ENCODE measurements around the gene ST8SIA2.
A peak's percentile ranks its signal among the peaks of the same experiment; 100 is the strongest.

The ST8SIA2 gene, protein sequence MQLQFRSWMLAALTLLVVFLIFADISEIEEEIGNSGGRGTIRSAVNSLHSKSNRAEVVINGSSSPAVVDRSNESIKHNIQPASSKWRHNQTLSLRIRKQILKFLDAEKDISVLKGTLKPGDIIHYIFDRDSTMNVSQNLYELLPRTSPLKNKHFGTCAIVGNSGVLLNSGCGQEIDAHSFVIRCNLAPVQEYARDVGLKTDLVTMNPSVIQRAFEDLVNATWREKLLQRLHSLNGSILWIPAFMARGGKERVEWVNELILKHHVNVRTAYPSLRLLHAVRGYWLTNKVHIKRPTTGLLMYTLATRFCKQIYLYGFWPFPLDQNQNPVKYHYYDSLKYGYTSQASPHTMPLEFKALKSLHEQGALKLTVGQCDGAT

DNA sequence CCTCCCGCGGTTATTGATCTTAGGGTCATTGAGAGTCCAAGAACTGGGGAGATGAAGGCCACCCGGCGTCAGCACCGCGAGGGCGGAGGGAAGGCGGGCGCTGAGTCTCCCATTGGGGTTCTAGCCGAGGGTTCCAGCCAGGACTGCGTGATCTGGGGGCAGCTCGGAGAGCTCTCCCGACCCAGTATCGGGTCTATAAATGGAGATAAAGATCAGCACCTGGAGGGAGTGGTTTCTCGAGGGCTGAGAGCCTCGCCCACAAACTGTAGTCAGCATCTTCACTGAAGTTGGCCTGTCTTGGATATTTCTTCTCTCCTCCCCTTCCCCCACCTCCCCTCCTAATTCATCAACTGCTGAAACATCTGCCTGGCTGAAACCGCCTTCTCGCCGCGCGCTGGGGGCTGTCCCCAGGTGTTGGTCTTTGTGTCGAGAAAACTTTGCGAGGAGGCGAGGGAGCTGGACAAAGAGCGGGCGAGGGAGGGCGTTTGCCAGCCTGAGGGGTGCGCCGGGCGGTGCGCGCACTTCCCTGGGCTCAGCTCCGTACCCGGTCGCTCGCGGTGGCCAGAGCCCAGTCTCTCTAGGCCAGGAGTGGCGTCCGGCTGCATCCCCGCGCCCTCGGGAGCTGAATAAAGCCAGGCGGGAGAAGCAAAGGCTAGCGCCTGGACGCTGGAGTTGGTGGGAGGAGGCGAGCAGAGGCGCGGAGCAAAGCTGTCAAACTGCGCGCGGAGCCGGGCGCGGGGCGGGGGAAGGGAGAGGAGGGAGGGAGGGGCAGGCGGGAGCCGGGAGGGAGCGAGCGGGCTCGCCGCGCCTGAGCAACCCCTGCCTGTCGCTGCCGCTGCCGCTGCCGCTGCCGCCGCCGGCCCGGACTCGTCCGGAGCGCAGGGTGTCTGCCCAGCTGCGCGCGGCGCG is at the start of gene ST8SIA2:
TSS of gene ST8SIA2 (plus strand) at position 811 of the 909 bp plus-strand sequence. CDS start 184 bp downstream, outside the sequence.
- peak; percentile 78 for DNase-seq

GRCh38 chr15:92343924-92344643 is 49.6 kb upstream of the ST8SIA2 start:
- DNase-seq: no peak

GRCh38 chr15:92346063-92346462 is 47.6 kb upstream of the ST8SIA2 start:
- no peak for DNase-seq

DNA sequence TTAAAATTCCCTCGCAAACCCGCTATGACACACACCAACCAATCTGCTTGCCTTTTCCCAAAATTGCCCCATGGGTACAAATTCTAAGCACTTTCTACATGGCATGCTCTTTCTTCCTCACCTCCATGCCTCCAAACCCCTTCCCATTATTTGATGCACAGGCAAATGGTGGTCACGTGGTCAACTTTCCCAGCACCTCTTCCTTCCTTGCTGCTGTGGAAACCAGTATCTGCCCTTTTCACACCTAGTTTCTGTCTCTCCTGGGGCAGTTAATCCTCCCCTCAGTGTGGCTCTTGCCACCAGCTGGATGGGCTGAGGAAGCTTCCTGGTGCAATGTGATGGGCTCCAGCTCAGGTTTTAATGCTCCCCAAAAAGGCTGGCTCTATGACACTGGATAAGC is 38.4 kb upstream of the ST8SIA2 start:
- no peak for DNase-seq

DNA sequence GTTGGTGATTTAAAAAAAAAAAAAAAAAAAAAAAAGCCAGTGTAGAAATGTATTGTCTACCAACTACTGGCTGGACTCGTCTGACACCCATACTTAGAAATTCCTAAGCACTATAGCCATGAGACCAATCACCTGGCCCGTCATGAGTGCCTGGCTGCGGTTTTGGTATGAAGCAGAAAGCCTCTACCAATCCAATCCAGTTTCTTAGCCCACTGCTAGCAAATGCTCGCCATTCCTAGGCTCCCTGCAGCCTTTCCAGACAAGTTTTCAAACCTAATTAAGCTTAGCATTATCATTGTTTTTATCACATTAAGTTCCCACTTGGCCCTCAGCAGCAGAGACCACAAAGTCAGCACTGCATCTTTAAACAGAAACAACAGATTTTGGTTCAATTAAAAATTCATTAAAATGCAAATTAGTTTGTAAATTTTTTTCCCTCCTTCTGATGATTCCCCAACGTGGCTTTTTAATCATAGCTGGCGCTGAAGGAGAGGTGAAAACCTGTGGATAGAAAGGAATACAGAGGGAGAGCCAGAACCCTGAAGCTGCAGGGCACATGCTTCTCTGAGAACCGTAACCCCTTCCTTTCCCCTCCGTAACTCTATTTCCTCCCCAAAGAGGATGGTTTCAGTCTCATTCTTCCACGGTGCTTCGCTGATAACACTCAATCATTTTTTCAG is 32.2 kb upstream of the ST8SIA2 start:
- no peak for DNase-seq

GRCh38 chr15:92362001-92362350 is 31.7 kb upstream of the ST8SIA2 start:
- no peak for DNase-seq

- DNase-seq: no peak
Observed at GRCh38 chr15:92365084-92365483, 28.6 kb upstream of the ST8SIA2 start.

DNA sequence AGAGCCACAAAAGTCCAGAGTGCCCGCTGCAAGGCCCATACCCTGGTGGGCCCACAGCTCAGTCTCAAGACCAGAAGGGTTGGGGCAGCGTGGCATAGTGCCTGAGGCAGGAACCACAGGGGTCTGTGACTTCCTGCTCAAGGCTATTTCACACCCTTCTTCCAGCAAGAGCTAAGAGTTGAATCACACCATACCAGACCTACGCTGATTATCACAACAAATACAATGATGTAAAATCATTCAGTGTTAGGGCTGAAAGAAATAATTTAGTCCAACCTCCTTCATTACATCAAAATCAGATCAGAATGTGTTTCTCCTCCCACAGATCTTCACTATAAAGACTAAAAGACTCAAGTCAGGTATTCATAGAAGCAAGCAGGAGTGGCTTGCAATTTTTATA is 27.8 kb upstream of the ST8SIA2 start:
- DNase-seq: no peak

DNA sequence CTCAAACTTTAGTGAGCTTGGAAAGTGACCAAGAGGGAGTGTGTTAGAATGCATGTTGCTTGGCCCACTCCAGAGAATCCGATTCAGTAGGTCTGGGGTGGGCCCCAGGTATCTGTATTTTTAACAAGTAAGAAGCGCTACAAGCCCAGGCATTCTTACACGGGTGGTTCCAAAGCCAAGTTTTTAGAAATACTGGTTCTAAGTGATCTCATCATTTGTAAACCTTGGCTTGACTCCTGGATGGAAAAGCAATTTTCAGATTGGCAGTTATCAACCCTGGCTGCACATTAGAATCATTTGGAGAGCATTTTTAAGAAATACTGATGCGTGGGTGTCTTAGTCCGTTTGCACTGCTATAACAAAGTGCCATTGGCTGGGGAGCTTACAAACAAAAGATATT is 27.3 kb upstream of the ST8SIA2 start:
- DNase-seq: no peak

DNA sequence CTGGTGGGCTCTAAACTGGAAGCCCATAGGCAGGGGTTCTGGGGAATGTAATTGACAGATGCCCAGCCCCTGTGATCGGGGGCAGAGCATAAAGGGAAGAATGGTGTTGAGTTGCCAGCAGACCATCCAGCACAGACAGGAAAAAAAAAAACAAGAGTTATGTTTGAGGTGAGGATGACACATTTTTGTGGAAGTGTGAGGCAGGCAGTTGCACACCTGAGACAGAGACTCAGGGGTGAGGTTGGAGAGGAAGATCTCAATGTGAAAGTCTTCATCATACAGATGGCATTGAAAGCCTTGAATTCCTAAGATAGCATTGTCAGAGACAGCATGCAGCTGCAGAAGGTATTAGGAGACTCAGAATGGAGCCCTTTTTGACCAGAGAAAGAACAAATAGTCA is 18.6 kb upstream of the ST8SIA2 start:
- DNase-seq: no peak

DNA sequence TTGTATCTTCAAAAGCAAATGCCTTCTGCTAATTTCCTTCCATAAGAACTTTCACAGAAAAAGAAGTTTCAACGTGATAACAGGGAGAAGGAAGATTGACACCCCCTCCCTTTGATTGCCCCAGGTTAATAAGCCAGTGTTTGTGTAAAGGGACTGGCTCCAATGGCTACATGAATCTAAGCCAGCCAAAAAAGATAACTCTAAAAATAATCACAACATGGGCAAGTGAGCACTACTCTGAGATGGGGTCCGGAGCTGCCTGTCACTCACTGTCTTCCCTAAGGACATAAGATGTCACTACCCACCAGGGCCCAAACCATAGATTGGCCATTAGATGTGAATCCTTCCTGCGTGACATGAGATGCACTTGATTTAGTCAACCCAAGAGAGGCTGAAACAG is 17.6 kb upstream of the ST8SIA2 start:
- DNase-seq: no peak

DNA sequence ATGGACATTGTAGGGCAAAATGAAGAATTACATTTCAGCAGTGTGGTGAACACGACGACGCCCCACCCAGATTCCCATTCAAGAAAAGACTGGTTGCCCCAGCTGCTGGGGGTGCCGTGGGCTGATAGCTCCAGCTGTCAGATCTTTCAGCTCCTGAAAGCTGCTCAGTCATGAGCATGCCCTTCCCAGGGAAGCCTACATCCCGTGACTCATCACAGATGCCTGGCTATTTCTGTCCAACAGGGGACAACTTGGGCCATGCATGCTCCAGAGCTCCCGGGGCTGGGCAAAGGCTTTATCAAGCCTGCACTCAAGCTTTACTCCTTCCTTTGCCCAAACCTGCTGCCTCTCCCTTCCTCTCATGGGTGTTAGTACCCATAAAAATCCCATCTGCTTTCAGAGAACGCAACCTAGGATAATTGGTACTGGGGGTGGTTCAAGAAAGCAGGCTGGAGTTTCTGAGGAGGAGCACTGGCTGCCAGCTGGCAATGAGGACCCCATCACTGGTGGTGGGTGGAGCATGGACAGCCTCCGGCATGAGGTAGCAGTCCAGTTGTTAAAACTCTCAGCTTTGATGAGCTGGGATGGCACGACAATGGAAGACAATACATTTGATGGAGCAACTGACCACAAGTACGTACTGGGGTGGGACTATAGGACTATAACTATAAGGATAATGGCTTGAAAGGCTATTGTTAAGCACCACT is 16.4 kb upstream of the ST8SIA2 start:
- DNase-seq: no peak

DNA sequence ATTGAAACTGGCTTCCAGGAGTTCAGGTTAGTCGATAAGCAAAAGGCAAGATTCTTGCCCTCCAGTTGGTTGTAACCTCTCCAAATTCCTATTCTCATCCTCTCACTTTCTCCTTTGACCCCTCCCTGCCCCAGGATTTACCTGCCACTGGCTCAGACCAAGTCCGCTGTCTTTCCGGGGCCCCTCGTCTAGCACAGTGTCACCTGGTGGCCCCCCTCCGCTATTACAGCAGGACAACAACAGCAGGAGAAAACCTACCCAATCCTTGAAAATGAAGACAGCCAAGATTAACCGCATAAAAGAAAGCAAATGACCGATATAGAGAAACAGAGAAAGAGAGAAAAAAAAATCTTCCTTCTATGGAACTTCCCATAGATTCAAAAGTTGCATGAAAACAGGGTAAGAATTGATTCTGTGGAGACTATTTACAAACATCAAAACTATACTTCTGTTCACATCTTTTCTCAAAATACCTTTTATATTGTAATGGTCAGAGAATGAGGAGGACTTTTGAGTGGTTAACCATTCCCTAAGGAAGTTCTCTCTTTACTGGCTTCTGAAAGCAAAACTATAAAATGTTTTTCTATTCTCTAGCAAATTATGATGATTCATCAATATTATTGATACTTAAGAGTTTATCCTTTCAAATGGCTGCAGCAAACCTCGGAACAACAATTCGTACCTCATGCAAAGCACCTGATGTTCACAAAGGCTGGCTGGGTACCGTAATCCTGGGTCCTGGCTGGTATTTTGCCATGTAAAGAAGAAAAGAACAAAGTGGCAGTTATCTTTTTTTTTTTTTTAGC is 10.0 kb upstream of the ST8SIA2 start:
- no peak for DNase-seq

- no peak for DNase-seq
Observed at GRCh38 chr15:92384381-92384780, 9.3 kb upstream of the ST8SIA2 start.

- no peak for DNase-seq
Observed at GRCh38 chr15:92385096-92385495, 8.6 kb upstream of the ST8SIA2 start.

DNA sequence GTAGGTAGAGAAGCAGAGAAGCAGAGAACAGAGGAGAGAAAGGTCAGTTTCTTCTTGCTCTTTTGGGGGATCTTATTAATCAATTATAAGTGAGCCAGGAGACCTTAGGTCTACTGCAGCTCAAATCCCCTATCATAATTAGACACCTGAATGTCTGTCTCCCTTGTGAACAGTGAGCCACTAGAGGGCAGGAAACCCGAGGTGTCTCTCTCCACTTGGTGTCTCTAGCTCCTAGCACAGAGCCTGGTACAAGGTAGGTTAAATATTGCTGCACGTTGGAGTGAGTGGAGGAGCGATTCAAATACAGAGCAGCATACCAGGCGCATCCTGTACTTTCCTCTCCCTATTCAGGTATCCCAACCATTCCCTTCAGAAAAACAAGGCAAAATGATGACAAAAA is 2.0 kb upstream of the ST8SIA2 start:
- DNase-seq: no peak

- no peak for DNase-seq
Observed at GRCh38 chr15:92392462-92392861, 1.2 kb upstream of the ST8SIA2 start.

DNA sequence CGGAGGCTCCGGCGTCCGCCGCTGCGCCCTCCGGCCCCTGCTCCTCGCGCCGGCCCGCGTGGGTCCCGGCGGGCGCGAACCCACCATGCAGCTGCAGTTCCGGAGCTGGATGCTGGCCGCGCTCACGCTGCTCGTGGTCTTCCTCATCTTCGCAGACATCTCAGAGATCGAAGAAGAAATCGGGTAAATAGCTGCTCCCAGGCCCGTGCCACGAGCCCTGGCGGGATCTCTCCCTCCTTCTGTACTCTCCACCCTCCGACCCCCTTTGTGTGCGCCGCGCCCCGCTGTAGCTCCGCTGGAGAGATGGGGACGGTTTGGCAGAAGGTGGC is 263 bp downstream of the ST8SIA2 start:
- no peak for DNase-seq

DNA sequence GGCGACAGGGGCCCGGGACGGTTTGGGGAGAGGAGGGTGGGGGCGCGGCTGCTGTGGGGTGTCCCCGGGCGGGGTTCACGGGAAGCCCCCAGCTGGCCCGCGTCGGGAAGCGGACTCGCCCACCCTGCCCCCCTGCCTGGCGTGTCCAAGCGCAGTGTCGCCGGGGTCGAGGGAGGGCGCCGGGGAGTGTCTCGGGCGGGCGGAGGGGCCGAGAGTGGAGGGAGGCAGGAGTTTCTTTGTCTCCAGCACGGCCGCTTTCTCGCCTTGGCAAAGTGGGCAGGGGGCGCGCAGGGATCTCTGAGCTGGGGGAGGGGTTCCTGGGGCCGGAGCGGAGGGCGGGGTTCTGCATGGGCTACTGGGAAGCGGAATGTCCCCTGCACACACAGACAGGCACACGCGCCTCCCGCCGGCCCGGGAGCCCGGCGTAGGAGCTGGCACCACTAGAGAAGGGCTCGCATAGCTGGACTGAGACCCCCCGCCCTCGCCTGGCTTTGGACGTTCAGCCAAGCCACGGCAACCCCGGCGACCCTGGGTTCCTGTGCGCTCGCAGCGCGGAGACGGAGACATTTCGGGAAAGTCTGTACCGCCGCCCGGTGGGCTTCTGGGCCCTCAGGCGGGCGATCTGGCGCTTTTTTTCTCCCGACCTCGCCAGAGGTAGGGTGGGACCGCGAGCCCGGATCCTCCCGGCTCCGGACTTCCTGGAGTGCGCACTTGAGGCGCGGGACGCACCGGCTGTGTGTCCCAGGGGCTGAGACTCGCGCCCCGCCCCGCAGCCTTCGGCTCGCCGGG is 822 bp downstream of the ST8SIA2 start:
- DNase-seq: peak; percentile 67

GRCh38 chr15:92395098-92395635 is 1.5 kb downstream of the ST8SIA2 start:
- no peak for DNase-seq
